ENCODE measurements around the gene TUBB4B.

DNA sequence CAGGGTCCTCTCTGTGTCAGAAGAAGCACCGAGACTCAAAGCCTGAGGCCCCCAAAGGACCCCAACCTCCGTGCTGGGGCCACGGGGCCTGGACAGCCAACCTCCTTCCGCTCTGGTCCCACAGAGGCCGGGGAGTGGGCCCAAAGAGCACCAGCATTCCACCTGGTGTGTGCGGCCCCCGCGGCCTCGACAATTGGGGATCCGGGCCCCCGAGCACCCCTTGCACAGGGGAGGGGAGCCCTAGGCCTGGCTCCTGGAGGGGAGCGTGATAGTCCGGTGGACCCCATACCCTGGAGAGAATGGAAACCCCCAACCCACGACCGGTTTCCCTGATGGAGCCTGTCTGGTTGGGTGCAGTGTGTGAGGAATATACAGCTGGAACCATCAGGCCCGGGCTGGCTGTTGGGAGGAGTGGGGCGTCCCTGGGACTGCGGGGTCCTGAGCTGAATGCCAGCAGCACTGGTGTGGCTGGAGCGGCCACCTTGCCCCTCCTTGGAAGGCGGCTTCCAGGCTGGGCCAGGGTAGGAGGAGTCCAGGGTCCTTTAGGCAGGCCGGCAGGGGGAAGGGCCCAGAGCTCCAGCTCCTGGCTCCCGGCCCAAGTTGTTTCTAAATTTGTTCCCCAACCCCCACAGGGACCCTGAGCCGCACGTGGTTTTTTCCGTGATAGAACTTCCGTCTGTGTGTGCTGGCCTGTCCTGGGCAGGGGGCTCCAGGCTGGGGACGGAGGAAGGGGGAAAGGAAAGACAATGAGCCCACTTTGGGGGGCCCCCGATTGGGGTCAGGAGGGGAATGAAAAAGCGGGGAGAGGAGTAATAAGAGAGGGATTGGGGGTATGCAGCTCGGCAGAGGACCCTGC, 35.6 kb downstream of the TUBB4B start:
- TF ChIP-seq EZH2phosphoT487 (IDR thresholded peaks at IDR 0.05; ENCODE audit: insufficient read depth, low read depth) = no peak
- TF ChIP-seq EZH2 (IDR thresholded peaks at IDR 0.05; ENCODE audit: insufficient read depth, poor library complexity, severe bottlenecking) = no peak
